NB4 (cell line): Measurements from ENCODE around the gene PIGL.
"Not testable (repeated sequence)": the region's sequence is repeated elsewhere in the genome, so short reads cannot be mapped to it uniquely, and the experiment has no call there.

Source experiments
- DNase-seq: peaks from one replicate; pipeline ENCODE4 v3.0.0; 2010; ENCODE audit warnings: low read depth
- H3K4me3 ChIP-seq: one replicate; pipeline ENCODE4 v1.5.1; 2011; ENCODE audit warnings: mild to moderate bottlenecking, low read depth, low read length, moderate library complexity
- CTCF ChIP-seq: IDR thresholded peaks from one replicate; pipeline ENCODE4 v1.5.1; 2012; ENCODE audit warnings: low read depth, low read length
- MAX ChIP-seq: IDR thresholded peaks from 2 replicates; pipeline ENCODE4 v1.6.1; 2011; ENCODE audit warnings: low read depth, low read length
- MYC ChIP-seq: IDR thresholded peaks from 2 replicates; pipeline ENCODE4 v1.6.1; 2011; ENCODE audit warnings: low read depth, low read length
- POLR2A ChIP-seq: IDR thresholded peaks from 2 replicates; pipeline ENCODE4 v1.6.1; 2011; ENCODE audit warnings: mild to moderate bottlenecking; ENCODE audit not compliant: insufficient read length; ENCODE audit errors: extremely low read depth

The PIGL gene

GRCh38 chr17:16306211-16306610 lies 89.2 kb downstream of the PIGL start:
- TF ChIP-seq MYC (no peak), CTCF (no peak), MAX (no peak), POLR2A (no peak)
- H3K4me3 ChIP-seq = no peak overlapping the region
- no peak for DNase-seq

GRCh38 chr17:16312061-16312460 lies 95.1 kb downstream of the PIGL start:
- not testable (repeated sequence) for DNase-seq, H3K4me3 ChIP-seq

- TF ChIP-seq CTCF (no peak), MYC (no peak), MAX (no peak), POLR2A (no peak)
- H3K4me3 ChIP-seq = no peak overlapping the region
- no peak for DNase-seq
Observed at GRCh38 chr17:16313139-16314090, 96.4 kb downstream of the PIGL start.

GRCh38 chr17:16314189-16314588 lies 97.2 kb downstream of the PIGL start:
- no peak for TF ChIP-seq CTCF
- no peak for TF ChIP-seq MAX
- no peak for TF ChIP-seq POLR2A
- no peak for TF ChIP-seq MYC
- DNase-seq = no peak
- H3K4me3 ChIP-seq = no peak overlapping the region

GRCh38 chr17:16314859-16315258 lies 97.8 kb downstream of the PIGL start:
- DNase-seq = no peak
- no peak overlapping the region for H3K4me3 ChIP-seq
- TF ChIP-seq CTCF = no peak
- TF ChIP-seq POLR2A = no peak
- TF ChIP-seq MAX = no peak
- no peak for TF ChIP-seq MYC

- no peak for TF ChIP-seq CTCF
- TF ChIP-seq MAX = no peak
- no peak for TF ChIP-seq MYC
- TF ChIP-seq POLR2A = no peak
- DNase-seq = no peak
- H3K4me3 ChIP-seq = no peak overlapping the region
Observed at GRCh38 chr17:16319969-16320368, 103.0 kb downstream of the PIGL start.
